ENCODE measurements around the gene ZNRF3. TPM values are rescaled to one million over a fixed set of nuclear protein-coding genes. Genes with fewer than 3 reads are reported as not detected.

The ZNRF3 gene
- total RNA-seq, 4 donors from 2014 or later = 6.1 to 23.2 (median 12.0) TPM

DNA sequence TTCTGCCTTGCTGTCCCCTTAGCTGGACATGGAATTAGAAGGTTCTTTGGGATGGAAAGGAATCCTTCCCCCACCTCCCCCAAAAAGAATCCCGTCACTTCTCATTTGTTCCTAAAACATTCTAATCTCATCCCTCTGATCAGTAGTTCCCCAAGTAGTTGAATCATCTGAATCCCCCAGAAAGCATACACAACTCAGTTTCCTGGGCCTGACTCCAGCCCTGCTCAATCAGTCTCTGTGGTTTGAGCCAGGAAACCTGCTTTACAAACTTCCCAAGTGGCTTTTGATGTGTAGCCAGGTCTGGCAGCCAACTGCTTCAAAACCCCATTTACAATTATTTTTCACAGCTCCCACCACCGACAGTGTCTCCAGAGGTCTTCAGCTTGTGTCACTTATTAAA, 158.0 kb downstream of the ZNRF3 start:
- H3K27ac ChIP-seq = no peak overlapping the region
- intact Hi-C loops (cut with DNase I; ENCODE audit: low total_unique reads) = loop anchor here (2.0 kb wide), 1 partner anchor 187 kb away; no protein-coding TSS in a partner anchor

DNA sequence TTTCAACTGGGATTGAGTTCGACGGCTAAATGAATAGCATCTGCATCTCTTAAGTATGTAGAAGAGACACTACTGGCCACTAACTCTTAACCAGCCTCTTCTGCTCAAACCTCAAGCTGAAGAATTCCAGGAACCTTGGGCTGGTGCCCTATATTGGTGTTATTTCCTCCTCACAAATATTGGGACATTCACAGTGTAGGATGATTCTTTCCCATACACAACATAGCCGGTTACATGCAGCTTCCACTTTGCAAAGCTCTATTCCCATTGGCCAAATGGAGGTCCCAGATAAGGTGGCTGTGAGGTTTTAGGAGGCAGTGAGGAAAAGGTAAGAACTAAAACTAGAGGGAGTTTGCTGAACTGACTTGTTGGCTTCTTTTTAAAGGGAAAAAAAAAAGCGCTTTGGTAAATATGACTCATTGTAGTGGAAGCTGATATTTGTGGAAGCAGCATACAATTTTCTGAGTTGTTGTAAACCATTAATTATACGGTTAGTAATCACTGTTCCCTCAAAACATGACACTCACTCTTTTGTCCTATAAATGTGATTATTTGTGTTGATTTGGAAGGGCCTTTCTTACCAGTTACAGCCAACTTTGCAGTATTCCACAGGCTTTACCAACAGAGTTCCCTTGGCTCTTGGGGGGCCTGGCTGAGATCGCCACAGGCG, 160.7 kb downstream of the ZNRF3 start:
- no peak overlapping the region for H3K4me3 ChIP-seq

More for the DNA sequence above, 158.0 kb downstream of the ZNRF3 start:
- TF ChIP-seq, protein P1, sequence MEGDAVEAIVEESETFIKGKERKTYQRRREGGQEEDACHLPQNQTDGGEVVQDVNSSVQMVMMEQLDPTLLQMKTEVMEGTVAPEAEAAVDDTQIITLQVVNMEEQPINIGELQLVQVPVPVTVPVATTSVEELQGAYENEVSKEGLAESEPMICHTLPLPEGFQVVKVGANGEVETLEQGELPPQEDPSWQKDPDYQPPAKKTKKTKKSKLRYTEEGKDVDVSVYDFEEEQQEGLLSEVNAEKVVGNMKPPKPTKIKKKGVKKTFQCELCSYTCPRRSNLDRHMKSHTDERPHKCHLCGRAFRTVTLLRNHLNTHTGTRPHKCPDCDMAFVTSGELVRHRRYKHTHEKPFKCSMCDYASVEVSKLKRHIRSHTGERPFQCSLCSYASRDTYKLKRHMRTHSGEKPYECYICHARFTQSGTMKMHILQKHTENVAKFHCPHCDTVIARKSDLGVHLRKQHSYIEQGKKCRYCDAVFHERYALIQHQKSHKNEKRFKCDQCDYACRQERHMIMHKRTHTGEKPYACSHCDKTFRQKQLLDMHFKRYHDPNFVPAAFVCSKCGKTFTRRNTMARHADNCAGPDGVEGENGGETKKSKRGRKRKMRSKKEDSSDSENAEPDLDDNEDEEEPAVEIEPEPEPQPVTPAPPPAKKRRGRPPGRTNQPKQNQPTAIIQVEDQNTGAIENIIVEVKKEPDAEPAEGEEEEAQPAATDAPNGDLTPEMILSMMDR (IDR thresholded peaks at IDR 0.05) = no peak
- TF ChIP-seq POLR2A (IDR thresholded peaks at IDR 0.05) = no peak
- no peak overlapping the region for H3K4me3 ChIP-seq
- DNase-seq = no peak
- H3K4me1 ChIP-seq = peaks cover 4 to 7% of the 10 kb centered on the region in 2 donors
- no peaks in the 10 kb centered on the region for H3K27me3 ChIP-seq
- no peaks in the 10 kb centered on the region for H3K36me3 ChIP-seq
- no peaks in the 10 kb centered on the region for H3K9me3 ChIP-seq

GRCh38 chr22:29044657-29045176, 161.3 kb downstream of the ZNRF3 start:
- no peaks in the 10 kb centered on the region for H3K9me3 ChIP-seq
- peaks cover 4 to 7% of the 10 kb centered on the region in 2 donors for H3K4me1 ChIP-seq
- no peaks in the 10 kb centered on the region for H3K36me3 ChIP-seq
- TF ChIP-seq, protein P1 (IDR thresholded peaks at IDR 0.05) = no peak
- no peak for TF ChIP-seq POLR2A (IDR thresholded peaks at IDR 0.05)
- H3K27ac ChIP-seq = peak overlapping the region; percentile 63 to 68
- no peaks in the 10 kb centered on the region for H3K27me3 ChIP-seq
- DNase-seq = no peak
- intact Hi-C loops (cut with DNase I; ENCODE audit: low total_unique reads) = no loop called here
- no peak overlapping the region for H3K4me3 ChIP-seq

More for the DNA sequence above, 160.7 kb downstream of the ZNRF3 start:
- Histone ChIP-seq H3K27me3 (no peaks in the 10 kb centered on the region), H3K27ac (peak overlapping the region; percentile 63 to 68), H3K9me3 (no peaks in the 10 kb centered on the region), H3K4me1 (peaks cover 4 to 7% of the 10 kb centered on the region in 2 donors), H3K36me3 (no peaks in the 10 kb centered on the region)
- TF ChIP-seq, protein P1 (IDR thresholded peaks at IDR 0.05) = no peak
- TF ChIP-seq POLR2A (IDR thresholded peaks at IDR 0.05) = no peak
- no peak for DNase-seq
- intact Hi-C loops (cut with DNase I; ENCODE audit: low total_unique reads) = no loop called here

GRCh38 chr22:29048822-29049654, 165.7 kb downstream of the ZNRF3 start:
- Histone ChIP-seq H3K9me3 (no peaks in the 10 kb centered on the region), H3K36me3 (no peaks in the 10 kb centered on the region), H3K27me3 (no peaks in the 10 kb centered on the region), H3K27ac (no peak overlapping the region), H3K4me3 (no peak overlapping the region), H3K4me1 (peaks cover 0 to 5% of the 10 kb centered on the region in 2 donors)
- intact Hi-C loops (cut with DNase I; ENCODE audit: low total_unique reads) = no loop called here
- no peak for DNase-seq
- no peak for TF ChIP-seq POLR2A (IDR thresholded peaks at IDR 0.05)
- TF ChIP-seq, protein P1 (IDR thresholded peaks at IDR 0.05) = no peak

Measured in uterus (tissue), 4 donors.